Small intestine (tissue), 7 donors: ENCODE measurements around the gene ENO1. TPM values are rescaled to one million over a fixed set of nuclear protein-coding genes. Genes with fewer than 3 reads are reported as not detected.

Experiments
- DNase-seq, 2 donors: peaks; one replicate each; pipeline versions ENCODE4 v3.0.0 to v3.0.0-alpha.2; 2013
- FAIRE-seq: peaks from 2 replicates; lab custom pipeline; 2012; peaks lifted over from hg19 to GRCh38; lab: Jason Lieb, UNC
- H3K27ac ChIP-seq, 3 donors: one replicate each; pipeline ENCODE4 v1.5.1; 2013; ENCODE audit warnings: low read length in 2 of 3, mild to moderate bottlenecking in 2 of 3, control low read depth in 1 of 3, inconsistent platforms in 1 of 3, low read depth in 1 of 3, moderate library complexity in 1 of 3
- H3K27me3 ChIP-seq, 3 donors: one replicate each; pipeline ENCODE4 v1.6.1; 2013; ENCODE audit warnings: low read length in 3 of 3, inconsistent platforms in 1 of 3; ENCODE audit not compliant: control insufficient read depth in 3 of 3, insufficient read depth in 3 of 3
- H3K36me3 ChIP-seq, 3 donors: one replicate each; pipeline ENCODE4 v1.6.1; 2013; ENCODE audit warnings: low read length in 3 of 3, inconsistent platforms in 1 of 3, low read depth in 1 of 3, mild to moderate bottlenecking in 1 of 3, moderate library complexity in 1 of 3; ENCODE audit not compliant: control insufficient read depth in 3 of 3, insufficient read depth in 2 of 3
- H3K4me1 ChIP-seq, 3 donors: one replicate each; pipeline ENCODE4 v1.6.1; 2013; ENCODE audit warnings: low read length in 2 of 3, inconsistent platforms in 1 of 3, low read depth in 1 of 3, mild to moderate bottlenecking in 1 of 3, moderate library complexity in 1 of 3; ENCODE audit not compliant: control insufficient read depth in 3 of 3, insufficient read depth in 2 of 3
- H3K4me3 ChIP-seq, 3 donors: one replicate each; pipeline ENCODE4 v1.5.1; 2013; ENCODE audit warnings: low read length in 3 of 3, control low read depth in 1 of 3, inconsistent platforms in 1 of 3, low read depth in 1 of 3, mild to moderate bottlenecking in 1 of 3, moderate library complexity in 1 of 3
- H3K9me3 ChIP-seq, 2 donors: one replicate each; pipeline ENCODE4 v1.6.1; 2013; ENCODE audit warnings: low read depth in 1 of 2, low read length in 1 of 2; ENCODE audit not compliant: control insufficient read depth in 2 of 2, insufficient read depth in 1 of 2
- WGBS, 3 donors: extraction: QIAGEN DNeasy Blood & Tissue Kit; methylation state at CpG; one replicate each; pipeline ENCODE4 v1.1.7; 2013; 5-methylcytosine and 5-hydroxymethylcytosine counted together
- polyA plus RNA-seq, 4 donors: library from polyadenylated mRNA; stranded (reverse) in 3 of 4; unstranded in 1 of 4; fragments of 200-250 nt in 3 of 4; fragments of 120-200 nt in 1 of 4; gene quantifications; one replicate each; pipeline versions ENCODE4 v1.2.1 to v1.2.3, GENCODE V29; 2013
- donor health status: healthy with polysubstance abuse.
- donor health status: control.
- donor health status: control.
- donor health status: Bipolar disorder and iron deficiency.
- donor health status: healthy.

ENO1 gene
- polyA plus RNA-seq, 4 donors: 491 to 829 (median 592) TPM

DNA sequence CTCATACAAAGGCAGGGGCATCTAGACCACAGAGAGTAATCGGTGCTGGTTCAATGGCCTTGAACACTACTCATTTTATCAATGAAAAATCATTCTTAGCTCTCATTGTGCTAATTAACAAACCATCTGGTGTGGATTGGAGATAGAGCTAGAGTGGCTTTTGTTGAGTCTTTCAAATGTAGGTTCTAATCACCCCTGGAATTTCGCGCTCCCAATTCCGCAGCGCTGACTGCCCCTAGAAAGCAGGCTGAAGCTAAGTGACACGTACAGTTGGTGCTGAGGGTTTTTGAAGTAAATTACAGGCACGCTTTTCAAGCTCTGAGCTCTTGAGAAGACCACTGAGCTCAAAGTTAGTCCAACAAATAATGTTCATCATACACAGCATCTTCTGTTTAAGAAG lies 36.0 kb upstream of the ENO1 start:
- DNase-seq (no peak), FAIRE-seq (no peak)
- Histone ChIP-seq H3K27ac (no peak overlapping the region), H3K36me3 (no peaks in the 10 kb centered on the region), H3K4me3 (no peak overlapping the region), H3K9me3 (peaks cover 0 to 17% of the 10 kb centered on the region in 2 donors), H3K27me3 (no peaks in the 10 kb centered on the region), H3K4me1 (no peaks in the 10 kb centered on the region)
- WGBS, 3 donors: 84 to 91% (median 89%) methylated on average over 7 of the region's 7 CpGs

DNA sequence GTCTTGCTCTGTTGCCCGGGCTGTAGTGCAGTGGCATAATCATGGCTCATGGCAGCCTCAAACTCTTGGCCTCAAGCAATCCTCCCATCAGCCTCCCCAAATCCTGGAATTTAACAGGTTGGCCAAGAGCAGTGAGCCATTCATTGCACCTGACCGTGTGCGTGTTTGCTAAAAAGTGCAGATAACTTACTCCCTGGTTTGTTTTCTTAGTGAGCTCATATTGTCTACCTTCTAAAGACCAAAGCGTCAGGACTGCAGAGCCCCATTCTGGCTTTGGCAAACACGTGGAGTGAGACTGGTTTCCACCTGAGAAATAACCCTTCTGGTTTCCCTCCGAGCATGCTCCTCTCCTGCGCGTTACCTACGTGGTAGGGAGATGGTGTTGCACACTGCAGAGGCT lies 35.0 kb upstream of the ENO1 start:
- 72 to 86% (median 80%) methylated on average over 9 of the region's 9 CpGs for WGBS, 3 donors
- FAIRE-seq (no peak), DNase-seq (no peak)
- H3K27me3 ChIP-seq: no peaks in the 10 kb centered on the region
- no peak overlapping the region for H3K4me3 ChIP-seq
- peaks cover 0 to 17% of the 10 kb centered on the region in 2 donors for H3K9me3 ChIP-seq
- H3K4me1 ChIP-seq: no peaks in the 10 kb centered on the region
- no peak overlapping the region for H3K27ac ChIP-seq
- H3K36me3 ChIP-seq: no peaks in the 10 kb centered on the region

DNA sequence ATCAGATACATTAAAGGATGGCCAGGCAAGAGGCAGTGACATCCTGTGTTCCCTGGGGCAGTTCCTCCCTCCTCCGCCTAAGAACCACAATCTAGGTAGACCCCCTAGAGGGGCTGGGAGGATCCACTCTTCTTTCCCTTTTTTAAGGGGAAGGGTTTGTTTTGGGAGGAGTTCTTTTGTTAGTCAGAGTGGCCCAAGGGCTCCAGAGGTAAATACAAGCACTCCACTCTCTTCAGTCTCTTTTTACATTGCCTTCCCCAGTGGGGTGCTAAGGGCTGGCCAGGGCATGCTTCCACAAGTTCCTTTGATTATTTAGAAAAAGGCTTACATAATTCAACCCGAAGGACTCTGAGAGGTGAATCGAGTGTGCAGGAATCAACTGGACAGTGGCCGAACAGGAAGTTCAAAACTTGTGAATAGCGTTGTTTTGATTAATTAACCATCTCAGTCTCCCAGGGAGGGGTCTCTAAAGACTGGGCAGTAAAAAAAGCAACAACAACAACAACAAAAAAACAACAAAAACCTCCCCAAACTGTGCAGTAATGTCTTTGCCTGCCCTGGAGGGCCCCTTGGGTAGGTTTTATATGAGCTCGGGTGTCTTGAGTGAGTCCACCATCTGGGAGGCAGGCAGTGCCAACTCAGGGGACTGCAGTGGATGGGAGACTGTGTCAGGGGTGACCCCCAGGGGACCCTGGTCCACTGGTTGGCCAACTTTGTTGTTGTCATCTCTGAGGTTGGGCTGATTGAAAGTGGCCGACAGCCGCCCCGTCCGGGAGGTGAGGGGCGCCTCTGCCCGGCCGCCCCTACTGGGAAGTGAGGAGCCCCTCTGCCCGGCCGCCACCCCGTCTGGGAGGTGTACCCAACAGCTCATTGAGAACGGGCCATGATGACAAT lies 33.2 kb upstream of the ENO1 start:
- Histone ChIP-seq H3K4me1 (no peaks in the 10 kb centered on the region), H3K36me3 (no peaks in the 10 kb centered on the region), H3K27me3 (no peaks in the 10 kb centered on the region), H3K27ac (no peak overlapping the region), H3K4me3 (no peak overlapping the region), H3K9me3 (peaks cover 0 to 17% of the 10 kb centered on the region in 2 donors)
- 91 to 92% (median 92%) methylated on average over 13 to 16 of the region's 17 CpGs for WGBS, 3 donors
- DNase-seq (no peak), FAIRE-seq (no peak)

DNA sequence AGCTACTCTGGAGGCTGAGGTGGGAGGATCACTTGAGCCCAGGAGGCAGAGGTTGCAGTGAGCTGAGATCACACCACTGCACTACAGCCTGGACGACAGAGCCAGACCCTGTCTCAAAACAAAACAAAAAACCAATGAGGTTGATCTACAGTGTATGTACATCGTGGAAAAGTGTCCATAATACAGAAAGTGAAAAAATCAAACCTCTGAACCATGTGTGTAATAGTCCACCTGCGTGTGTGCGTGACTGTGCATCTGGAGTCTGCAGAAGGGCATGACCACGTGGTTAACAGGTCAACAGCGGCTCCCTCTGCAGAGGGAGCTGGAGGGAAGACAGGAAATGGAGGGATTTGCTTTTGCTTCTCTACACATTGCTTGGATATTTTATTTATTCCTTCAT lies 32.4 kb upstream of the ENO1 start:
- FAIRE-seq (no peak), DNase-seq (no peak)
- no peak overlapping the region for H3K4me3 ChIP-seq
- no peaks in the 10 kb centered on the region for H3K27me3 ChIP-seq
- 58 to 76% (median 68%) methylated on average over 6 of the region's 6 CpGs for WGBS, 3 donors
- no peak overlapping the region for H3K27ac ChIP-seq
- no peaks in the 10 kb centered on the region for H3K4me1 ChIP-seq
- H3K9me3 ChIP-seq: peaks cover 0 to 17% of the 10 kb centered on the region in 2 donors
- no peaks in the 10 kb centered on the region for H3K36me3 ChIP-seq

DNA sequence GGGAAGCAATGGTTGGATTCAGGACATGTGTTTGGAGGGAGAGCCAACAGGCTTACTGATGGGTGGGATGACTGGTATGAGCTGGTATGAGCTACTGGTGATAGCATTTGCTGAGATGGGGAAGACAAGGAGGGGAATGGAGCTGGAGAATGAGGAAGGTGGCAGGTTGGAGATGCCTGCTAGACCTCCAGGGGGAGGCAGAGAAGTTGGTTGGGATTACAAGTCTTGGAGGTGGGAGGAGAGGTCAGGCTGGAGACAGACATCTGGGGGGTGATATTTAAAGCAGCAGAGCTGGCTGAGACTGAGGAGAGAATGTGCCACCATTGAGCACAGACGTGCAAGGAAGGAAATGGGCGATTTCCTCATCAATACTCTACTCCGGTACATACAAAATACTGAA lies 31.8 kb upstream of the ENO1 start:
- Histone ChIP-seq H3K27ac (no peak overlapping the region), H3K27me3 (no peaks in the 10 kb centered on the region), H3K9me3 (peaks cover 0 to 17% of the 10 kb centered on the region in 2 donors), H3K36me3 (no peaks in the 10 kb centered on the region), H3K4me3 (no peak overlapping the region), H3K4me1 (no peaks in the 10 kb centered on the region)
- WGBS, 3 donors: 84 to 91% (median 84%) methylated on average over 3 of the region's 3 CpGs
- FAIRE-seq (no peak), DNase-seq (no peak)

DNA sequence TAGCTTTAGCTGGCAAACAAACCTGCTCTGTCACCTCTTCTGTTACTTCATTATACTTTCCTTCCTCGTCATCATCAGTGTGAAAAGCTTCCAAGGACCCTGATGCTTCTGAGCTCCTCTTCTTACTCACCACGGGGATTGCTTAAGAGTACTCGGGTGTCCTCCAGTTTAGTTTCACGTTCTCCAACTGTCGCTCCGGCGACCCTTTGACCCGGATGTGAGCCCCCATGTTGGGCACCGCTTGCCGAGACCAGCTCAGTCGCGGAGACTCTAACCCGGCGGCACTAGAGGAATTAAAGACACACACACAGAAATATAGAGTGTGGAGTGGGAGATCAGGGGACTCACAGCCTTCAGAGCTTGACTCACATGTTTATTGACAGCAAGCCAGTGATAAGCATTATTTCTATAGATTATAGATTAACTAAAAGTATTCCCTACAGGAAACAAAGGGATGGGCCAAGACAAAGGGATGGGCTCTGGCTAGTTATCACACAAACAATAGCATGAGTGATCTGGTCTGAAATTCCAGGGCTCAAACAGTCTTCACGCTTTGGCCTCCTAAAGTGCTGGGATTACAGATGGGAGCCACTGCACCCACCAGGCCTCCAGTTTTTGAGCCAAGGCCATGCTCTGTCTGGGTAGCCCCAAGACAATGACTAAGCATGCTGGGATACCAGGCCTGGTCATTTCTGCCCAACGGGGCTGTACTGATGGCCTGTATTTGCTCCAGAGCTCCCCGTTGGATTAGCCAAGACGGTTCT lies 30.1 kb upstream of the ENO1 start:
- DNase-seq (peak in 1 of 2 donors; percentile 32), FAIRE-seq (no peak)
- Histone ChIP-seq H3K27me3 (no peaks in the 10 kb centered on the region), H3K4me3 (no peak overlapping the region), H3K4me1 (no peaks in the 10 kb centered on the region), H3K36me3 (no peaks in the 10 kb centered on the region), H3K9me3 (peaks cover 0 to 17% of the 10 kb centered on the region in 2 donors), H3K27ac (no peak overlapping the region)
- WGBS, 3 donors: 25 to 57% (median 45%) methylated on average over 18 of the region's 18 CpGs

GRCh38 chr1:8905582-8906191 lies 27.2 kb upstream of the ENO1 start:
- no peaks in the 10 kb centered on the region for H3K27me3 ChIP-seq
- H3K4me1 ChIP-seq: no peaks in the 10 kb centered on the region
- H3K4me3 ChIP-seq: no peak overlapping the region
- no peak for DNase-seq
- H3K9me3 ChIP-seq: peaks cover 0 to 6% of the 10 kb centered on the region in 2 donors
- H3K36me3 ChIP-seq: no peaks in the 10 kb centered on the region
- WGBS, 3 donors: 65 to 77% (median 73%) methylated on average over 9 of the region's 9 CpGs
- FAIRE-seq: no peak
- H3K27ac ChIP-seq: no peak overlapping the region

DNA sequence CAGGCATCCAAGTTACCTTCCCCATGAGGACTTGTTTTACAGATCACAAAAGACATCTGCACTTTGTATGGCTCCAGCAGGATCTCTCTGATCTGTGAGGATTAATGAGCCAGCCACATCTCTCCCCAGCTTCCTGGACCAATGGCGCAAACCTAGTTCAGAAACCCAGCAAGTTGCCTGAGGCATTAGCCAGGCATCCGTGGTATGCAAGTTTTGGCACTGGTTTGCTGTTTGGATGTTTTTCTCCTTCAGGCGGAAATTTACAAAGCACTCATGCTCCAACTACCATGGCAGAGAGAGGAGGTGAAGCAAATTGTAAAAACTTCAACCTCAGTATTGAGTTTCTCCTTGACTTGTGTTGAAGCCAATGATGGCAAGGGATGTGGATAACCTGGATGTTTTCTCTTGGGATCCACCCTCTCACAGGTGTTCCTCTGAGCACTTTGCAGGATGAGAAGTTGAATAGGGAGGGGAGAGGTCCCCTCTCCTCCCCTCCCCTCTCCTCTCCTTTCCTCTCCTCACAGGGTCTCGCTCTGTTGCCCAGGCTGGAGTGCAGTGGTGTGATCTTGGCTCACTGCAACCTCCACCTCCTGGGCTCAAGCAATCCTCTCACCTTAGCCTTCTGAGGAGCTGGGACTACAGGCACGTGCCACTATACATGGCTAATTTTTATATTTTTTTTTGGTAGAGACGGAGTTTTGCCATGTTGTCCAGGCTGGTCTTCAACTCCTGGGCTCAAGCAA lies 25.6 kb upstream of the ENO1 start:
- H3K9me3 ChIP-seq: no peaks in the 10 kb centered on the region
- H3K4me3 ChIP-seq: no peak overlapping the region
- DNase-seq (no peak), FAIRE-seq (no peak)
- no peaks in the 10 kb centered on the region for H3K4me1 ChIP-seq
- H3K27ac ChIP-seq: no peak overlapping the region
- no peaks in the 10 kb centered on the region for H3K27me3 ChIP-seq
- no peaks in the 10 kb centered on the region for H3K36me3 ChIP-seq
- WGBS, 3 donors: 71 to 89% (median 87%) methylated on average over 6 of the region's 6 CpGs
